NCI-H1694 (cell line): ENCODE data around the gene LACTB.
"Not testable (repeated sequence)": the region's sequence is repeated elsewhere in the genome, so short reads cannot be mapped to it uniquely, and the experiment has no call there.

Experiments used
- DNase-seq: peaks from one replicate; lab custom pipeline; 2025; lab: John Stamatoyannopoulos, UW

The LACTB gene

DNA sequence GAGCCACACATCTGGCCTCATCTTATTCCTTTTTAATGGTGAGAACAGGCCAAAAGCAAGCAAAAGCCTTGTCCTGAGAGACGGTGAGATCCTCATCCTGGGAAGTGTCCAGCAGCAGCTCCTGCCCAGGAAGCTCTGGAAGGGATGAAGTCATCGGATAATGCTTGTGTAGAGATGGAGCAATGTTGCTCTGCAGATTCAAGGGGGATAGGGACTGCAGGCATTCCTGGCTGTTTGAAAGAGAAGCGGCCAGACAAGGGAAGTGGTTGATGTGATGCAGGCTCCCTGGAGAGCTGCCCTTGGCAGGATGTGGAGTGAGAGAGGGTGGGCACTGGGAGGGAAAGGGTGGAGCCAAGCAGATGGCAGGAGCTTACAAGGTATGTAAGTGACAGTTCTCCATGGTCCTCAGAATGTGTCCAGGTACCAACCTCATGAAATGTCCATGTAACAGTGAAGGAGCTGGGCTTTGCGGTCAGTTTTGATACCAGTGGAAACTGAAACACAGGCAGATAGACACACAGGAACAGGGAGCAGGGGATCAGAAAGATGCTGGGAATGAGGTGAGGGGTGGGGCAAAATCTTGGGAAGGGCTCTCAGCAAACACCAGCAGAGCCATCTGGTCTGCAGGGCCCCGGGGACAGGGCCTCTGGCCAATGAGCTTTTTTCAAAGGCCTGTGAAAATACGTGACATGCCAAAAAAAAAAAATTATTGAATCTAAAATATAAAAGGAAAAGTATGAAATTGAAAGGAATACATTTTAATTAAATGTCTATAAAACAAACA, 32.2 kb upstream of the LACTB start:
- DNase-seq: peak; percentile 54

DNA sequence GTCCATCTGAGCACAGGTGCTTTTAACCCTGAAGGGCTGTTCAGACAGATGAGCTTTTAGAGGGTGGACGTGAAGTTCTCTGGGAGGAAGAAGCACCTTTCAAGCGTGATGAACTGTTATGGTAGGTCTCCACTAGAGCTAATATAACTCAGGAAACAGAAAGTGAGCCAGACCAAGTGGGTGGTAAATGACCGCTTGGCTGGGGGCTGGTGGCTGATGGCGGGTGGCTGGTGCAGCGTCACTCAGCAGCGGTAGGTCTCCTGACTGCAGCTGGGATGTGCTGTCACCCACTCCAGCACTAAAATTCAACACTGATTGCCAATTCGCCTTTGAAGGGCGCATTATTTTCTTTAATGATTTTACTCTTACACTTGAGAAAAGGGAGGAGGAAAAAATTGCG, 31.2 kb upstream of the LACTB start:
- no peak for DNase-seq

DNA sequence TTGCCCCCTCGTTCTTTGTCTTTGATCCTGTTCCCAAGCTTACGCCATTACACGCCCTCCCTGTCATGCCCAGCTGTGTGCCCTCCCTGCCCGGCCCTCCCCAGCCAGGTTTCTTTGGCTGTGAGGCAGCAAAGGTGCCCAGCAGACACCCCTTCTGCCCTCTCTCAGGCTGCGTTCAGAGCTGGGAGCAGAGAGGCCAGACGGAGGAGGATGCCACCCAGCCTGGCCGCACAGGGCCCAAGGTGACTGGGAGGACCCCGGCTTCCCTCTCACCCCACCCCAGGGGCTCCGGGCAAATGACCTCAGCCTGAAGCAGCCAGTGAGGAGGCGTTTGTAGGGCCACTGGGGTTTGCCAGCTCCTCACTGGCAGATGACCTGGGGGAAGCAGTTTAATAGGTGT, 30.8 kb upstream of the LACTB start:
- DNase-seq: no peak

DNA sequence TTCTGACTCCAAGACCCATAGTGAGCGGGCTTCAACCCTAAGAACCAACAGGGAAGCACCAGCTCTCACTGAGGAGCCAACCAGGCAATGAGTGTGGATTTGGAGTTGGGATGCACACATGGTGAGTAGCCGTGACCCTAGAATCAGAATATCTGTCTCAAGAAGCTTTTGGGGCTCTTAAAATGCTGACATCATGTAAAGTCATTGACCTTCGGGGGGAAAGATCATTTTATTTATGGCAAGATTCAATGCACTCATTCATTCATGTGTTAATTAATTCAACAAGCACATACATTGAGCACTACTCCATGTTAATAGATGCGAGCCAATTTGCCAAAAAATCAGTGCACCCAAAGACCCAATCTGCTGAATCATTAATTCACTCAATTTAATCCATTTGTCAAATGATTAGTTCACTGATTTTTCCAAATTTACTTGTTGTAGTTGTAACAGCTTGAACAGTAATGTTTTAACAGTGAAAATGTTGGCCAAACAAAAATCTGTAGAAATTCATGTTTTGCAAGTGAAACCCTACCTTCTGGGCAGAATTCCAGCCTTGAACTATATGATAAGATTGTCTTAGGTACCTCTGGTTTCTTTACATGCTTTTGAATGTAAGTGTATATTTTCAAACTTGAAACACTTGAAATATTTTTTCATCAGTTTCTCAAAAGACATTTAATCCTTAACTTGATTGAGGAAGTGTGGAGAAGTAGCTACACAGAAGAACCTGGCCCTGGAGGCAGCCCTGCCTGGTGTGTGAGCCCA, 29.8 kb upstream of the LACTB start:
- no peak for DNase-seq

DNA sequence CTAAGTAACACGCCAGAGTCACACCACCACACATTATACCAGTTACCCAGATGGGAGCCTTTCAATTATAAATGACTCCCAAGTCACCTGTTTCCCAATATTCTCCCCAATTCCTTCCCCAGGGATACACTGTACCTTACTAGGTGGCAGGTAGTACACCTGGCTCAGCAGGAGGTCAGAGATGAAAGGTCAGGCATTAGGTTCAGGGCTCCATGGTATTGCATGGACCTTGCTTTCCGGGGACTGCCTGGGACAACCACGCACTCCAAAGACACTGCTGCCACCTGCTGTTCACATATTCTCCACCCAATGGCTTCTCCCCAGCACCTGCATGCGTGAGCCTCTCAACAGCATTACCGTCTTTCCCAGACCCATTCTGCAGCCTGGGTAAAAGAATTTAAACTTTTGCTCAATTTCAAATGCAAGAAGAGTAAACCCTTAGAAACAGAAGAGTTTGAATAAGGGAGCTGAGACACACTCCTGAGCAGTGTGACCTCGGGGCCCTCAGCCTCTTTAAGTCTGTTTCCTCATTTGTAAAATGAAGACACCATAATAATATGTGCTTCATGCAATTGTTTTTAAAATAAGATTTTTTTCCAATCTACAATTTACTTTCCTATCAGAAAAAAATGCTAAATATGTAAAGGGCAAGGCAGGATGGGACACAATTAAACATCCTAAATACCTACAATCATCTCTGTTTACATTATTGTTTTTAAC, 28.0 kb upstream of the LACTB start:
- peak; percentile 43 for DNase-seq

DNA sequence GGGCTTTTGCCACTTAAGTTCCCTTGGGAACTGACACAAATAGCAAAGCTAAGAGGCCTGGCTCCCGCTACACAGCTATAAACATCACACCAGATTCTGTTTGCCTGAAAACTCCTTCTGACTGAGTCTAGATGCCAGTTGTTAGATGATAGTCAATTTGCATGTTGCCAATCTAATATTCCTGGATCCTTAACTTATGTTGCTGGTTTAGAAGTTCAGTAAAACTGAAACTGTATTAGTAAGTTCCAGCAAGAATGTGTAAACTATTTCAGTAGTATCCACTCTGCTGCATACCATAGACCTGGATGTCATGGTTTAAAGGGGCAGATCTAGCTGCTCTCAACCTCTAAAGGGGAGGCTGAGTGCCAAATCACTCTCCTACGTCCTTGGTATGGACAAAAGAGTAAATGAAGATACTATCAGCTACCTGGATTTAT, 27.1 kb upstream of the LACTB start:
- DNase-seq: peak; percentile 5

DNA sequence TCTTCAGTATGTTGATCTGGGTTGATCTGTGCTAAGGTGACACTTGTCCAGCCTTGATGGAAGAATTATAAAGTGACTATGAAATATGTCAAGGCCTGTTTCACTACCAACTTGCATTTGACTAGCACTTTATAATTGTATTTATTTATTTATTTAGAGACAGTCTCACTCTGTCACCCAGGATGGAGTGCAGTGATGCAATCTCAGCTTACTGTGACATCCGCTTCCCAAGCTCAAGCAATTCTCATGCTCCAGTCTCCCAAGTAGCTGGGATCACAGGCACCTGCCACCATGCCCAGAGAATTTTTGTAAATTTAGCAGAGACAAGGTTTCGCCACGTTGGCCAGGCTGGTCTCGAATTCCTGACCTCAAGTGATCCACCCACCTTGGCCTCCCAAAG, 25.5 kb upstream of the LACTB start:
- DNase-seq: no peak

DNA sequence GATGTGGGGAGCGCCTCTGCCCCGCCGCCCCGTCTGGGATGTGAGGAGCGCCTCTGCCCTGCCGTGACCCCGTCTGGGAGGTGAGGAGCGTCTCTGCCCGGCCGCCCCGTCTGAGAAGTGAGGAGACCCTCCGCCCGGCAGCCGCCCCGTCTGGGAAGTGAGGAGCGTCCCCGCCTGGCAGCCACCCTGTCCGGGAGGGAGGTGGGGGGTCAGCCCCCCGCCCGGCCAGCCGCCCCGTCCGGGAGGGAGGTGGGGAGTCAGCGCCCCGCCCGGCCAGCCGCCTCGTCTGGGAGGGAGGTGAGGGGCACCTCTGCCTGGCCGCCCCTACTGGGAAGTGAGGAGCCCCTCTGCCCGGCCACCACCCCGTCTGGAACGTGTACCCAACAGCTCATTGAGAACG, 22.8 kb upstream of the LACTB start:
- DNase-seq: not testable (repeated sequence)

DNA sequence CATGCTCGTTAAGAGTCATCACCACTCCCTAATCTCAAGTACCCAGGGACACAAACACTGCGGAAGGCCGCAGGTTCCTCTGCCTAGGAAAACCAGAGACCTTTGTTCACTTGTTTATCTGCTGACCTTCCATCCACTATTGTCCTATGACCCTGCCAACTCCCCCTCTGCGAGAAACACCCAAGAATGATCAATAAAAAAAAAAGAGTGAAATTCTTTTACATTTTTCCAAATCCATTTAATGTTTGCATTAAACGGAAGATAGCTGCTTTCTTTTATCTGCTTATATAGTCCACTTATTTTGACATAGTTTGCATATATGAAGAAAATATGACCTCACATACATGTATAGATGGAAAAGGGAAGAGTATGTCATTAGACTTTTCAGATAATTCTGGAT, 22.1 kb upstream of the LACTB start:
- not testable (repeated sequence) for DNase-seq

DNA sequence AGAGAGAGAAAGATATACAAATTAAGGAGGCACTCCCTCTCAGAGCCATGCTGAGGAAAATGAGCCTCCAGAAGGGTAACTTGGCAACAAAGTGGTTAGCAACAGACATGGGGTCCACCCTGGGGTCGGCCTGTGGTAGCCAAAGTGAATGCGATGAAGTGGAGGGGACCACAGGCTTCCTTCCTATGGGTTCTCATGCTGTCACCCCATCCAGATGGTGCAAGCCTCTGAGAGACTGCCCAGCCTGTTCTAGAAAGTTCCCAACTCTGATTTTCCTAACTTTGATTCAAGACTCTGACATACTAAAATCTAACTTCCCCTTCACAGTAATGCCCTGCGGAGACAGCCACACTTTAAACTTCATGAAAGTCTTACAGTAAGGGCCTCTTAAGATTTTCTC, 18.2 kb upstream of the LACTB start:
- DNase-seq: no peak

DNA sequence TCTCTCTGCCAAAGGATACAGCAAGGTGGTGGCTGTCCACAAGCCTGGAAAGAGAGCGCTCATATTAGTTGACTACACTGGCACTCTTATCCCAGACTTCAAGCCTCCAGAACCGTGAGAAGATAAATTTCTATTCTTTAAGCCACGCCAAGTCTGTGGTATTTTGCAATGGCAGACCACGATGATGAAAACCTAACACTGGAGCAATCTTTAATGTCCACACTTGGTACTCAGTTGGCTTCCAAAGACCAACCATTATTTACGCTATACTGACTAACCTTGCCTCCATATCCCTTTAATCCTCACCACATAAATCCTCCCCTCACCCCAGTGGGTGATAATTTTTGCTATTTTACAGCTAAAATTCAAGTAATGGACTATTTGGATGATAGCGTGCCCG, 16.9 kb upstream of the LACTB start:
- no peak for DNase-seq

DNA sequence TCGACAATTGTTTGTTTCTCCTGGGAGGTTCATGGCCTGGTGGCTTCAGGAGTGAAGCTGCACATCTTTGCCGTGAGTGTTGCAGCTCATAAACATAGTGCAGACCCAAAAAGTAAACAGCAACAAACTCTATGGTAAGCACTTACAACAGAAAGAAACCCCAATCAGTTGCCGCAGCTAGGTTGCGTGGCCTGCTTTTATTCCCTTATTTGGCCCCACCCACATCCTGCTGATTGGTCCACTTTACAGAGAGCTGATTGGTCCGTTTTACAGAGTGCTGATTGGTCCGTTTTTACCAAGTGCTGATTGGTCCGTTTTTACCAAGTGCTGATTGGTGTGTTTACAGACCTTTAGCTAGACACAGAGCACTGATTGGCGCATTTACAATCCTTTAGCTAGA, 16.3 kb upstream of the LACTB start:
- not testable (repeated sequence) for DNase-seq

DNA sequence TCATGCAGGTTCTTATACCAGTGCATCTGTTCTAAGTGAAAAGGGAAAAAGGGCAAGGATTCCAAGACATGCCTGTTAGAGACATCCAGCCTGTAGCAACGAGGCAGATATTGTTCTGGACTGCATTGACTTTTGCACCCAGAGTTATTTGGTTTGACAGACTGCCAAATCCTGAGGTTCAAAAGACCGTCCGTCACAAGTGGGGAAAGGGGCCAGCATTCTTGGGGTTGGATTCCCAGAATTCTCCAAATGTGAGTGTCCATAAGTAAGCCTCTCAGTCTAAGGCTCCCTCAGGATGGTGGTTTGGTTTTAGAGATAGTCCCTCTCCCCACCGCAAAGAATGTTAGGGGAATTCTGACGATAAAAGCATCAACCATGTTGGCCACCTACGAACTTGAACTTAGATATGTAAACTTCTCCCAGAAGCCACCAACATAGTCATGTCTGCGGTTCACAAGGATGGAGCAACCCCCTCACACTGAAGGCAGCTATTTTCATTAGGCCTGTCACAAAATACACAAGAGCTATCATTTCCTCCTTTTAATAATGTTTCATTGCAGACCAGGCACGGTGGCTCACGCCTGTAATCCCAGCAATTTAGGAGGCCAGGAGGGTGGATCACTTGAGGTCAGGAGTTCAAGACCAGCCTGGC, 13.6 kb upstream of the LACTB start:
- no peak for DNase-seq

DNA sequence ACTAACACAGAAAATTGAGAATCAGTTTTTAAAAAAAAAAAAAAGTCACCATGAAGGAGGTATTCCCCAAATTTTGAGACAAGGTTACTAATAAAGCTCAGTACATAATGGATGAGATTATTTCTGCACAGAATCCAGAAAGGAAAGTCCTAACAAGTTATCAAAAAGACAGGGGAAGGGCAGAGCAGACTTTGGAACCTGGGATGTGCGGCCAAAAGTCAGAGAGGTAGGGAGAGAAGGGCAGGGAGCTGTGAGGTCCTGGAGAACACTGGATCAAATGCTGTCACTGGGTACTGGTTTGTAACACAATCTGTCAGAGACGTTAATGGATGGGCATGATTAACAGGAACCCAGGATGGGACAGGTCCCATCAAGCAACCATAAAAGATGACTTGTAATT, 12.2 kb upstream of the LACTB start:
- no peak for DNase-seq

DNA sequence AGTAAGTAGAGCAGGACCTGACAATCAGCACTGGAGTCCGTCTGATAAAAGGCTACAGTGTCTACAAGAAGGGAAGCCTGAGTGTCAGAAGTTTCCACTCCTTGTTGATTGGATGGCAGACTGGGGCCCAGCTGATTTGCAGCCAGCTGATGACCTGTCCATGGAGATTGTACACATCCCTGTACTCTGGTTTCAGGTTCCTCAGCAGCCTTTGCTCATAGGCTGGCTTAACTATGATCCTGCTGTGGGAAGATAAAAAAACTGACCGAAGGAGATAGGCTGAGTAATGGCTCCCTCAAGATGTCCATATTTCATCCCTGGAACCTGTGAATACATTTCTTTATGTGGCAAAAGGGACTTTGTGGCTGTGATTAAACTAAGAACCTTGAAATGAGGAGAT, 11.7 kb upstream of the LACTB start:
- DNase-seq: no peak

DNA sequence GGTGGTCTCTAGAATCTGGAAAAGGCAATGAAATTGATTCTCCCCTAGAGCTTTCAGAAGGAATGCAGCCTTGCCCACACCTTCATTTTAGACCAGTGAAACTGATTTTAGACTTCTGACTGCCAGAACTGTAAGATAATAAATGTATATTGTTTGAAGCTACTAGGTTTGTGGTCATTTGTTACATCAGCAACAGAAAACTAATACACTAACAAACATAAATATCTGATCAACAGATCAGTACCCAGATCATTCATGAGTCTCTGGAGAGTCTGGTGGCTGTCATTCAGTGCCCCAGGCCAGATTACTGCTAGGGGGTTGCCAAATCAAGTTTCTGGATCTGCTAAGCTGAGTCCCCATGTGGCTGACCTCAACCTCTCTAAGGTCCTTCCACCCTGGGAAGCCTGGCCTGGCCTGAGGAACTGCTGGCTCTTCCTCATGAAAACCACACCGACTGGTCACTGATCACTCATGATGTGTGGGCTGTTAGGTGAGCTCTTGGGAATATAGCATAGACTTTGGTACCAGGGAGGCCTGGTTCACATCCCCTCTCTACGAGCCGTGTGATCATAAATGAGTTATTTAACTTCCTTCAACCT, 11.1 kb upstream of the LACTB start:
- no peak for DNase-seq

DNA sequence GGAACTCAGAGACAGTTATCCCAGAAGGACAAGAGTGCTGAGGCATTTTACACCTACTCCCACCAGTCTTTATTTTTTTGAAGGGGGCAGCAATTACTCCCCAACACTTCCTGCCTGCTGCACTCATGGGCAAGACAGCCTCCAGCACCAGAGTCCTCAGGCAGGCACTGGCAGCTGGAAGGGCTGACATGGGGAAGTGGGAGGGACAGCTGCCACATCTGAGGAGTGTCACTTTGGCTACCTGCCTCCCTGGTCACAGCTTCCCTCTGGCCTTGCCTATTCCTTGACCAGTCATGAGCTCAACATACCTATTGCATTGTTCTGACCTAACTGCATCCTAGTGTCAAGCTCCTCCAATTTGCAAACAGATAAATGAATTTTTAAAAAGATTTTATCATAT, 10.2 kb upstream of the LACTB start:
- no peak for DNase-seq

DNA sequence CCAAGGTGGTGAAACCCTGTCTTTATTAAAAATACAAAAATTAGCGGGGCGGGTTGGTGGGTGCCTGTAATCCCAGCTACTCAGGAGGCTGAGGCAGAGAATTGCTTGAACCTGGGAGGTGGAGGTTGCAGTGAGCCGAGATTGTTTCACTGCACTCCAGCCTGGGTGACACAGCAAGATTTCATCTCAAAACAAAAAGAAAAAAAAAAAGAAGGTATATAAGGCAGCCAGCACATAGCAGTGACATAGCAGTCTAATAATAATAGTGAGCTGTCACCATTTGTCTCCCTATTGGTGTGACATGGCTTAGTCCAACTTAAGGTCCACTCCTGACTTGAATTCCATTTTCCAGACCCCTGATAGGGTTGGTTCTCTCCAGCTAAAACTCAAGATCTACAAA, 8.8 kb upstream of the LACTB start:
- DNase-seq: no peak

DNA sequence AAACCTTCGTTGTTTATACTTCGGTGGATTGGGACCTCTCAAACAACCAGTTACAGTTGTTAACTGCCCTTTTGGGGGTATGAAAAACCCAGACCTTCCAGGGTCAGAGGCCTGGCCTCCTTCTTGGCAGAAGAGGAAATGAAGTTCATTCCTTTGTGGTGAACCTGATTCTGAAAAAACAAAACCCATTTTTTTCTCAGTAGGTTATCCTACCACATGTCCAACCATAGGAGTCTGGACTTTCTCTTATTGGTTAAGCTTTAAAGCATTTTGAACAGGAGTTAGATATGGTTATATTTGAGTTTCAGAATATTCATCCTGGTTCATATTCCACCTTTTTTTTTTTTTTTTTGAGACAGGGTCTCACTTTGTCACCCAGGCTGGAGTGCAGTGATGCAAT, 7.2 kb upstream of the LACTB start:
- no peak for DNase-seq

DNA sequence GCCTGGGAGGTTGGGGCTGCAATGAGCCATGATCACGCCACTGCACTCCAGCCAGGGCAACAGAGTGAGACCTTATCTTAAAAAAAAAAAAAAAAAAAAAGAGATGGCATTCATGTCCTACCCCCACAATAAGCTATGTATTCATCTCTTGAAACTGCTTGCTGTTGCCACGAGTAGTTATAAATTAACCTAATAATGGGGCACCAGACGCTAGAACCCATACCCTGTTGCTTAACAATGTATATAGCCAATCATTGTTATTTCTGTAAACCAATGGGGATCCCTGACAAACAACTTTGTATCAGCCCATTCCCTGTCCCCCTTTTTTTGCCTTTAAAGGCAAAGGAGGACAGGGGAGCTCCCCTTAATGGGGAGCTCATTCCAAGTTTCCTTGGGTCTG, 2.8 kb upstream of the LACTB start:
- DNase-seq: no peak

DNA sequence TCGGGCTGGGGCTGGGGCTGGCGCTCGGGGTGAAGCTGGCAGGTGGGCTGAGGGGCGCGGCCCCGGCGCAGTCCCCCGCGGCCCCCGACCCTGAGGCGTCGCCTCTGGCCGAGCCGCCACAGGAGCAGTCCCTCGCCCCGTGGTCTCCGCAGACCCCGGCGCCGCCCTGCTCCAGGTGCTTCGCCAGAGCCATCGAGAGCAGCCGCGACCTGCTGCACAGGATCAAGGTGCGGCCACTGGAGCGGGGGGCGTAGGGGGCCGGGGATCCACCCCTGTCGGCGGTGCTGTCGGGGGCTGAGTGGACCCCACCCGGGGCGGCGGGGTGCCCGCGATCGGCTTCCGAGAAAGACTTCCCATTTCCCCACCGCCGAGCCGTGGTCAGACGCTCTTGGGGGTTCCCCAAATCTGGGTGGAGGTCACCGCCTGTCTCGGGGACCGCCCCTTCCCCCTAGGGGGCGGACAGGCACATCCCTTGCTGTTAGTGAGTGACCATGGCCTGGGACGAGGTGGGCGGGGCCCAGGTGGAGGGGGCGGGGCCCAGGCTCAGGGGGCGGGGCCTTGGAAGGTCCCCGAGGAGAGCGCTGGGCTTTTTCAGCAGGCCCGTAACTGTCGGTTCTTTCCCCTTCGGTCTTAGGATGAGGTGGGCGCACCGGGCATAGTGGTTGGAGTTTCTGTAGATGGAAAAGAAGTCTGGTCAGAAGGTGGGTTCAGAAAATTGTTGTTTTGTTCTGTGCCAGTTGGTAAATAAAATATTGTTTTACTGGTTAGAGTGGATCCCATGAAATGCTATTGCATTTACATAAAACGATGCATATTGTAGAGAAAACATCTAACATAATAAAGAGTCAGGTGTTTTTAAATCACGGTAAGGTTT, 578 bp downstream of the LACTB start:
- DNase-seq: peak; percentile 6
